Left lung (tissue), 10 donors: ENCODE data around the gene NELFA. TPM values are rescaled to one million over a fixed set of nuclear protein-coding genes. Genes with fewer than 3 reads are reported as not detected.

Experiments
- ATAC-seq: fragments of 200-7000 bp; cut with Tn5 transposase; one replicate; pipeline ENCODE4 v1.9.1; 2020; ENCODE audit warnings: moderate library complexity
- DNase-seq, 4 donors: peaks; one replicate each; pipeline ENCODE4 v3.0.0-alpha.2; 2013 to 2020
- H3K27ac ChIP-seq, 2 donors: fragments of 200-600 bp; sonication (generic) in 1 of 2; one replicate each; pipeline versions ENCODE4 v1.5.0 to v1.8.0; 2020 to 2021
- H3K27me3 ChIP-seq, 2 donors: fragments of 200-600 bp; sonication (generic) in 1 of 2; one replicate each; pipeline versions ENCODE4 v1.5.0 to v1.8.0; 2020 to 2021
- H3K36me3 ChIP-seq, 2 donors: fragments of 200-600 bp; sonication (generic) in 1 of 2; one replicate each; pipeline versions ENCODE4 v1.5.0 to v1.8.0; 2020 to 2021
- H3K4me1 ChIP-seq, 2 donors: fragments of 200-600 bp; one replicate each; pipeline ENCODE4 v1.8.0; 2021
- H3K4me3 ChIP-seq, 2 donors: fragments of 200-600 bp; sonication (generic) in 1 of 2; one replicate each; pipeline versions ENCODE4 v1.5.0 to v1.8.0; 2020 to 2021; ENCODE audit warnings: mild to moderate bottlenecking in 1 of 2
- H3K9me3 ChIP-seq, 2 donors: fragments of 200-600 bp; sonication (generic) in 1 of 2; one replicate each; pipeline versions ENCODE4 v1.5.0 to v1.8.0; 2020 to 2021
- intact Hi-C, 2 donors: fragments of 100-400 bp; cut with DNase I; formaldehyde crosslinking; loops; one replicate each; pipeline versions ENCODE4 v1.11.2 to v1.14.2; 2022
- polyA plus RNA-seq, 6 donors: library from polyadenylated mRNA; unstranded; fragments of 120-200 nt; gene quantifications; one replicate each; pipeline ENCODE4 v1.2.1, GENCODE V29; 2013; ENCODE audit not compliant: insufficient read length in 6 of 6
- total RNA-seq, 2 donors: library from RNA; stranded (reverse); fragmentation: NEBNext Ultra II Directional; extraction: Animal tissue kit (Norgen Biotek cat#: 25700); gene quantifications; one replicate each; pipeline ENCODE4 v1.2.1, GENCODE V29; 2021
- TF ChIP-seq, protein P1 (sequence below), 2 donors: fragments of 200-600 bp; sonication (generic) in 1 of 2; IDR thresholded peaks; one replicate each; pipeline versions ENCODE4 v1.5.0 to v1.8.0; 2021; ENCODE audit warnings: antibody characterized with exemption in 2 of 2
- donor health status: DM: no; HTN: yes; CAD: no.
- donor health status: DM: no; HTN: no; CAD: no.

Gene NELFA
- total and polyA plus RNA-seq, 8 donors = 22.5 to 36.4 (median 30.7) TPM

DNA sequence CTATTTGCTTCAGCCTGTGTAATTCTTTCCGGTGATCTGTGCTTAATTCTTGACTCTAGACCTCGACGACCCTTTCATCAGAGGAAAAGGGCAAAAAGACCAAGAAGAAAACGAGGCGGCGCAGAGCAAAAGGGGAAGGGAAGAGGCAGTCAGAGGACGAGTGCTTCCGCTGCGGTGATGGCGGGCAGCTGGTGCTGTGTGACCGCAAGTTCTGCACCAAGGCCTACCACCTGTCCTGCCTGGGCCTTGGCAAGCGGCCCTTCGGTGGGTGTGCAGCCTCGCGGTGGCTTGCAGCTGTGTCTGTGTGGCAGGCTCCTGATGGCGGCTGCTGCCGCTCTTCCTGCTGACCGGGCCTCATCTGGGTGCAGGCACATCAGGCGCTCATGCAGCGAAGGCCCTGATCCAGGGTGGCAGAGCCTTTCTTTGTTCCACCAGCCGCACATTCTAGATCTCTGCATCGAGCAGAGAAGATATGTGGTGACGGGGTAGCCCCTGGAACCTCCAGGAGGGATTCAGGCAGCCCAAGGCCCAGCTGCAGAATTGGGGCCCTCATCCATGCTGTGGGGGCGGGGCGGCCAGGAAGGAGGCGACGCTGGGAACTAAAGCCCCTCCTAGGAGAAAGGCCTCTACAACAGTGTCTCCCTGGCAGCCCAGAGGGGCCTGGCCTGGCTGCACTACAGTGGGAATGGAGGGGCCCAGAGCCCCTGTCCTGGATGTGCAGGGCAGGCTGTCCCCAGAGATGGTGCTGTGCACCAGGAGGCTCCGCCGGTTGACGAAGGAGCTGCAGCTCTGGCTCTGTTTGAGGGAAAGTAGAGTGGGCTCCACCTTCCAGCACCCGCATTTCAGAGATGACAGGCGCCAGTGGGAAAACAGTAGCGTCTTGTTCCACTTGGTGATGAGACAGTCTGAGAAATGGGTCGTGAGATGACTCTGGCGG, 32.1 kb downstream of the NELFA start:
- no peak overlapping the region for H3K27ac ChIP-seq
- no peaks in the 10 kb centered on the region for H3K4me1 ChIP-seq
- peaks cover 0 to 100% of the 10 kb centered on the region in 2 donors for H3K36me3 ChIP-seq
- TF ChIP-seq, protein P1, sequence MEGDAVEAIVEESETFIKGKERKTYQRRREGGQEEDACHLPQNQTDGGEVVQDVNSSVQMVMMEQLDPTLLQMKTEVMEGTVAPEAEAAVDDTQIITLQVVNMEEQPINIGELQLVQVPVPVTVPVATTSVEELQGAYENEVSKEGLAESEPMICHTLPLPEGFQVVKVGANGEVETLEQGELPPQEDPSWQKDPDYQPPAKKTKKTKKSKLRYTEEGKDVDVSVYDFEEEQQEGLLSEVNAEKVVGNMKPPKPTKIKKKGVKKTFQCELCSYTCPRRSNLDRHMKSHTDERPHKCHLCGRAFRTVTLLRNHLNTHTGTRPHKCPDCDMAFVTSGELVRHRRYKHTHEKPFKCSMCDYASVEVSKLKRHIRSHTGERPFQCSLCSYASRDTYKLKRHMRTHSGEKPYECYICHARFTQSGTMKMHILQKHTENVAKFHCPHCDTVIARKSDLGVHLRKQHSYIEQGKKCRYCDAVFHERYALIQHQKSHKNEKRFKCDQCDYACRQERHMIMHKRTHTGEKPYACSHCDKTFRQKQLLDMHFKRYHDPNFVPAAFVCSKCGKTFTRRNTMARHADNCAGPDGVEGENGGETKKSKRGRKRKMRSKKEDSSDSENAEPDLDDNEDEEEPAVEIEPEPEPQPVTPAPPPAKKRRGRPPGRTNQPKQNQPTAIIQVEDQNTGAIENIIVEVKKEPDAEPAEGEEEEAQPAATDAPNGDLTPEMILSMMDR (IDR thresholded peaks at IDR 0.05) = no peak
- intact Hi-C loops = no loop called here
- no peak overlapping the region for H3K4me3 ChIP-seq
- no peaks in the 10 kb centered on the region for H3K27me3 ChIP-seq
- no peaks in the 10 kb centered on the region for H3K9me3 ChIP-seq
- DNase-seq = no peak
- ATAC-seq = no peak

DNA sequence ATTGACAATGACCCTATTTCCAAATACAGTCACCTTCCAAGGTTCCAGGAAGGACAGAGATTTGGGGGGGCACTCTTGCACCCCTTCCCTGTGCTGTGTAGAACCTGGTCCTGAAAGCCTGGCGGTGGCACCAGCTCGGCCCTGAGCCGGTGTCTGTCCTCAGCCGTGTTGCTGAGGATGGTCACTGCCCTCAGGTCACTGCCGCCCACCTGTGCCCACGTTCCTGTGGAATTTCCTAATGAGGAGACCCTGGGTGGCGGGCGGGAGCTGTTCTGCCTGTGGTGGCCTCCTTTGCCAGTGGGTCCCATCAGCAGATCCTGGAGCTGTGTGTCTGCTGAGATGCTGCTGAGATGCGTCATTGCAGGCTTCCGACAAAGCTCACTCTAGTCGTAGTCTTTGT, 32.9 kb downstream of the NELFA start:
- H3K36me3 ChIP-seq = peaks cover 0 to 100% of the 10 kb centered on the region in 2 donors
- no peak for DNase-seq

DNA sequence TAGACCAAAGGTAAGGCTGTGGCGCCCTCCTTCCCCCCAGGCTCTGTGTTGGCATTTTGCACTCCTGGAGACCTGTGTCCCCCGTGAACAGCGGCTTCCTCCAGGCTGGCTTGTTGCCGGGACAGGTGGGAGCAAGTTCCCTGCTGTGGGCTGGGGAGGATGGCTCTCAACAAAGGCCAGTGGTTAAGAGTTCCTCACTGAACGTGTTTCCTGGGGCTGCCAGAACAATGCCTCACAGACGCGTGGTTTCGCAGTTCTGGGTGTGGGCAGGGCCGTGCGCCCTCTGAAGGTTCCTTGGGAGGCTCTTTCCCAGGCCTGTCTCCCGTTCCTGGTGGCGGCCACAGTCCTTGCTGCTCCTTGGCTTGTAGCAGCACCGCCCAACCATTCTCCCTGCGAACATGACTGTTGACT, 33.4 kb downstream of the NELFA start:
- Histone ChIP-seq H3K27ac (no peak overlapping the region), H3K4me3 (no peak overlapping the region), H3K36me3 (peaks cover 0 to 100% of the 10 kb centered on the region in 2 donors), H3K9me3 (no peaks in the 10 kb centered on the region), H3K27me3 (no peaks in the 10 kb centered on the region), H3K4me1 (no peaks in the 10 kb centered on the region)
- intact Hi-C loops = no loop called here
- DNase-seq (peak in 2 of 4 donors; percentile 16 to 76), ATAC-seq (peak; percentile 92)
- TF ChIP-seq, protein P1 (IDR thresholded peaks at IDR 0.05) = no peak

More for the DNA sequence above, 32.9 kb downstream of the NELFA start:
- no peak overlapping the region for H3K4me3 ChIP-seq
- no peak overlapping the region for H3K27ac ChIP-seq
- no peaks in the 10 kb centered on the region for H3K4me1 ChIP-seq
- TF ChIP-seq, protein P1 (IDR thresholded peaks at IDR 0.05) = no peak
- intact Hi-C loops = no loop called here
- no peaks in the 10 kb centered on the region for H3K27me3 ChIP-seq
- H3K9me3 ChIP-seq = no peaks in the 10 kb centered on the region
- no peak for ATAC-seq

DNA sequence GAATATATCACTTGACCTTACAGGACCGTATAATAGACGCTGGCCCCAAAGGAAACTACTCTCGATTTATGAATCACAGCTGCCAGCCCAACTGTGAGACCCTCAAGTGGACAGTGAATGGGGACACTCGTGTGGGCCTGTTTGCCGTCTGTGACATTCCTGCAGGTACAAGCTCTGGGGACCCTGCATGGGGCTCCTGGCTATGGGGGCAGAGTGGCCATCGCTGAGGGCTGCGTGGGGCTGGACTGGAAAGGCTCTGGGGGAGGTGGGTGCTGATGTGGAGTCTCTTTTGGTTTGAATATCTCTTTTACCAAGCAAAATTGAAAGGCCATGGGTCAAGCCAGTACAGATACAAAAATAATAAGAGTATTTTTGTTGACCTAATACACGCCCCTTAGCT, 33.9 kb downstream of the NELFA start:
- H3K36me3 ChIP-seq = peaks cover 0 to 100% of the 10 kb centered on the region in 2 donors
- no peaks in the 10 kb centered on the region for H3K4me1 ChIP-seq
- H3K27me3 ChIP-seq = no peaks in the 10 kb centered on the region
- no peak for ATAC-seq
- no peaks in the 10 kb centered on the region for H3K9me3 ChIP-seq
- no peak overlapping the region for H3K27ac ChIP-seq
- intact Hi-C loops = no loop called here
- no peak for DNase-seq
- TF ChIP-seq, protein P1 (IDR thresholded peaks at IDR 0.05) = no peak
- H3K4me3 ChIP-seq = no peak overlapping the region

DNA sequence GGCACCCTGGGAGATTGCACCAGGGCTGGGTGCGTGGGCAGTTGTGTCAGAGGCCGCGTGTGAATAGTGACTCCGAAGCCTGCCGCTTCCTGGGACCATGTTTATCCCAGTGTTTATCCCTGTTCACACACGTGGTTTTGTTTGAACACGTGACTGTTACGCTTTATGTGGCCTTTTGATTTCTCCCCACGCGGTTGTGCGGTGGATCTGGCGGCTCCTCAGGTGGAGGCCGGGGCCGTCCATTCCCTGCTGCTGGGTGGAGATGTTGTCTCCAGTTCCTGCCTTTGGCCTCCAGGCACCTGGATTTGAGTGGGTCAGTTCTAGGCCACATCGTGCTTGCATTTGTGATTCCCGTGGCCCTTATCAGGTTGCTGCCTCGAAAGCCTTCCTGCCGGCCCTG, 35.1 kb downstream of the NELFA start:
- no peak overlapping the region for H3K27ac ChIP-seq
- TF ChIP-seq, protein P1 (IDR thresholded peaks at IDR 0.05) = no peak
- no peak for DNase-seq
- no peak for ATAC-seq
- no peaks in the 10 kb centered on the region for H3K9me3 ChIP-seq
- intact Hi-C loops = no loop called here
- H3K36me3 ChIP-seq = peaks cover 0 to 100% of the 10 kb centered on the region in 2 donors
- no peaks in the 10 kb centered on the region for H3K27me3 ChIP-seq
- no peak overlapping the region for H3K4me3 ChIP-seq
- H3K4me1 ChIP-seq = no peaks in the 10 kb centered on the region
